Activated naive CD4-positive, alpha-beta T cell treated with anti-CD3 and anti-CD28 coated beads for 36 hours (primary cell): ENCODE results near the gene NT5DC2. TPM values are rescaled to one million over a fixed set of nuclear protein-coding genes. Genes with fewer than 3 reads are reported as not detected.
A peak's percentile ranks its signal among the peaks of the same experiment; 100 is the strongest.

Experiments used
- CTCF ChIA-PET: fragments of 350-600 bp; sonication (Branson Sonifier 250); formaldehyde crosslinking; loops from one replicate; lab custom pipeline; 2021; ENCODE audit warnings: antibody characterized with exemption; lab: Charles Lee
- DNase-seq: peaks from one replicate; pipeline ENCODE4 v3.0.0-alpha.2; 2020
- H3K27ac Mint-ChIP-seq: one replicate; pipeline ENCODE4 v1.8.0; 2021; ENCODE audit warnings: mild to moderate bottlenecking, mixed read lengths
- H3K27me3 Mint-ChIP-seq: one replicate; pipeline ENCODE4 v1.8.0; 2021; ENCODE audit warnings: low read depth, mixed read lengths
- H3K36me3 Mint-ChIP-seq: one replicate; pipeline ENCODE4 v1.8.0; 2021; ENCODE audit warnings: low read depth, mixed read lengths
- H3K4me1 Mint-ChIP-seq: one replicate; pipeline ENCODE4 v1.8.0; 2021; ENCODE audit warnings: low read depth, mixed read lengths
- H3K4me3 Mint-ChIP-seq: one replicate; pipeline ENCODE4 v1.8.0; 2021; ENCODE audit warnings: mild to moderate bottlenecking, moderate library complexity, mixed read lengths
- H3K9me3 Mint-ChIP-seq: one replicate; pipeline ENCODE4 v1.8.0; 2021; ENCODE audit warnings: mixed read lengths
- intact Hi-C: fragments of 100-400 bp; cut with micrococcal nuclease; formaldehyde crosslinking; loops from one replicate; pipeline ENCODE4 v1.15.1; 2023
- total RNA-seq, 2 experiments: library from RNA; stranded (reverse); gene quantifications; one replicate each; pipeline ENCODE4 v1.2.3, GENCODE V29; 2021

The NT5DC2 gene
- total RNA-seq, 2 experiments from 2014 or later: 20.4 to 20.8 TPM

DNA sequence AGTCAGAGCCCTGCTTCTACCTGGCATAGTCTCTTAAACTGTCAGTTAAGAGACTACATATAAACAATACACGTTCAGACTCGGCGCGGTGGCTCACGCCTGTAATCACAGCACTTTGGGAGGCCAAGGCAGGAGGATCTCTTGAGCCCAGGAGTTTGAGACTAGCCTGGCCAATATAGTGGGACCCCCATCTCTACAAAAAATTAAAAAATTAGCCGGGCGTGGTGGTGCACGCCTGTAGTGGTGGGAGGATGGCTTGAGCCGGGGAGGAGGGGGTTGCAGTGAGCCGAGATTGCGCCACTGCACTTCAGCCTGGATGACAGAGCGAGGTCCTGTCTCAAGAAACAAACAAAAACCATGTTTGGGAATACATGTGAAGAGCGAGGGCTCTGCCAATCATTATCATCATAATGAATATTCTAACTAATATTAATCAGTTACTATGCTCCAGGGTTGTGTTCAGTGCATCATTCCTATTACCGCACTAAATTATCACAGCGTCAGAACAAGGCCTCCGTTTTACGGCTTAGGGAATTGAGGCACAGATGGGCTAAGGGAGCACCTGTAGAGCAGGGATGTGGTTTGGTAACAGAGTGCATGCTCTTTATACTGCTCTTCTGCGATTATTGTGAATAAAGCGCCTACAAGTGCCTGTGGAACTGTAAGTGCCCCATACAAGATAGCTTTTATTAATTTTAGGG is 1.9 kb upstream of the NT5DC2 start:
- Mint-ChIP-seq H3K36me3 (peaks cover 16% of the 10 kb centered on the region), H3K9me3 (no peaks in the 10 kb centered on the region), H3K27ac (no peak overlapping the region), H3K4me1 (peaks cover 40% of the 10 kb centered on the region), H3K27me3 (no peaks in the 10 kb centered on the region), H3K4me3 (peak overlapping the region; percentile 91)
- intact Hi-C loops: loop anchor here (1.0 to 10.0 kb wide), 9 partner anchors 80 to 809 kb away; partner anchors contain the start of genes ACY1, DCP1A, DUSP7 and NEK4
- CTCF ChIA-PET: interaction anchor here (0.6 to 0.9 kb wide), 2 partner anchors 92 to 123 kb away, joined by 4 to 6 read pairs; no protein-coding TSS in a partner anchor
- no peak for DNase-seq

DNA sequence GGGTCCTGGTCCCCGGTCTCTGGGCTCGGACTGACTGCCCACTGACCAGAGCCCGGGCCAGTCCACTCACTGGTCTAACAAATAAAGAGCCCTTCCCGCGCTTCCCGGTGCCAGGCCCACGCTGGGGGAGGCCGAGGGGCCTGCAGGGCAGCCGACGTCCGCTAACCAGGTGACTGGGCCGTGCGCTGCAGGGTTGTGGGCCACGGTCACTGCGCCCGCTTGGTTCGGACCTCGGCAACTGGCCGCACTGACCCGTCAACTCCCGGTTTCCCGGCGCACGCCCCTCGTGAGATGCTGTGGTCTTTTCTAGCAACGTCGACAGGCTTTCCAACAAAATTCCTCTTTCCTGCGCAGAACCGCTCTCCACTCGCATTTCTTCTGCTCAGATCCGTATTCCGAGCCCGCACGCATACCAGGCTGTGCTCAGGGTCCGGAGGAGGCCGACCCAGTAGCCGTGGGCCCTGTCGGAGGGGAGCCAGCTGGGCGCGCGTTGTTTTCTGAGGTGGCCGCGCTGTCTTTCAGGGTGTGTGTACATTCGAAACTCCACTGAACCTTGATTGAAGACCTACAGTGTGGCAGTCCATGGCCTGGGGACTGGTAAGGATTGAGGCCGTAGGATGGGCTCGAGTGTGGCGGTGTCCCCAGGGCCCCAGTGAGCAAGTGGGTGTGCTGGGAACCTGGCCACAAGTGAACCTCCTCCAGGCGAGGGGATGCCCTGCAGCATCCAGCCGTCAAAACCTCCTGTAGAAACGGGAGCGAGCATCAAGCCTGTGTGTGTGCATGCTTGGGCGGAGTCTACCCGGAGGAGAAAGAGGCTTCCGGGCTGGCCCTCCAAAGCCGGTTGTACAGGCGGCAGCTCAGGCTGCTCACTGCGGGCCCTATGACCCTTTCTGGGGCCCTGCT is 875 bp upstream of the NT5DC2 start:
- H3K4me3 Mint-ChIP-seq: peak overlapping the region; percentile 71
- peaks cover 36% of the 10 kb centered on the region for H3K4me1 Mint-ChIP-seq
- CTCF ChIA-PET: no interaction called here

DNA sequence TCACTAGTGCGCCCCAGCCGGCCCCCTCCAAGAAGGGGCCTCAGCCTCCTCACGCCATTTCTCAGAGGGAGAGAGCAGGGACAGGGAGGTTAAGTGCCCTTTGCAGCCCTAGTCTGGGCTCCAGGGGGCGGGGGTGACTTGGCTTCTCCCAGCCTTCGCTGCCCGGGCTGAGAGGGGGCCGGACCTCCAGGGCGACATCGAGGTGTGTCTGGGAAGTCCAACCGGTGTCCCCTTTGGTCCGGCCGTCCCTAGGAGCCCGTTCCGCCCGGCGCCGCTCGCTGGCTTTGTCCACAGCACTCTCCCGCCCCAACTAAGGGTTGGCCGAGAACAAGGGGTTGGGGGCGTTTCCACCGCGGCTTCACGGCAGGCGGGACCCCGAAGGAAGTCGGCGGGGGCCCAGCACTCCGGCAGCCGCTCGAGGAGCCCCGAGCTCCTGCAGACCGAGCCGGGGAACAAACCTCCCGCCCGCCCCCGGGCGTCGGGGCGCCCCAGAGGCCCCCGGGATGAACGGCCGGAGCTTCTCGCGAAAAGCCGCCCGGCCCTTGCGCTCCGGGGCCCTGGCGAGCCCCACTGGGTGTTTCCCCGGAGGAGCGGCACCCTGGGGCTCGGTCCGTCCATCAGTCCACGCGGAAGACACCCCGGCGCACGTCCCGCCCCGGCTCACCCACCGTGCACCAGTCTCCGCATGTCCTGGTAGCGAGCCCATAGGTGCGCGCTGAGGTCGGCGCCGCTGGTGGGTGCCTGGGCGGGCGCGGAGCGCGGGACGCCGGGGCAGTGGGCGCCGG is 627 bp downstream of the NT5DC2 start:
- CTCF ChIA-PET: no interaction called here
- DNase-seq: peak; percentile 28
- intact Hi-C loops: loop anchor here (10.0 kb wide), 2 partner anchors 512 to 812 kb away; partner anchors contain the start of genes DCP1A and SFMBT1
- H3K27ac Mint-ChIP-seq: no peak overlapping the region
- no peaks in the 10 kb centered on the region for H3K9me3 Mint-ChIP-seq
- no peaks in the 10 kb centered on the region for H3K27me3 Mint-ChIP-seq
- H3K36me3 Mint-ChIP-seq: peaks cover 7% of the 10 kb centered on the region
- peaks cover 22% of the 10 kb centered on the region for H3K4me1 Mint-ChIP-seq
- peak overlapping the region; percentile 72 for H3K4me3 Mint-ChIP-seq

More for the DNA sequence above, 875 bp upstream of the NT5DC2 start:
- no peaks in the 10 kb centered on the region for H3K9me3 Mint-ChIP-seq
- DNase-seq: no peak
- intact Hi-C loops: loop anchor here (5.0 to 10.0 kb wide), 4 partner anchors 257 to 810 kb away; partner anchors contain the start of genes ACY1, DCP1A, SFMBT1 and WDR82
- no peak overlapping the region for H3K27ac Mint-ChIP-seq
- H3K27me3 Mint-ChIP-seq: no peaks in the 10 kb centered on the region
- peaks cover 16% of the 10 kb centered on the region for H3K36me3 Mint-ChIP-seq

DNA sequence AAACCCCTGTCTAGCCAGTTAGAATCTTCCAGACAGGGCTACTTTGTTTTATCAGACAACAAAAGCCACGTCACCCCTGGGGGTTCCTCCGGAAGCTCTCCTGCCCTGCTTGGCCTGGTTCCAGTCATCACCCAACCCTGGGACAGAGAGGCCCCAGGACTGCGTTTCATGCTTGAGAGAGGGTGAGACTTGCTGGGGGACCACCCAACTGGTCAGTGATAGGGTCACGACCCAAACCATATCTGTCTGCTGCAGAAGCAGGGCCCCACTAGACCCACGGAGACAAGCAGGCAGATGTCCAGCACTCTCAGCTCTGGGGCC is 1.2 kb downstream of the NT5DC2 start:
- H3K4me1 Mint-ChIP-seq: peaks cover 17% of the 10 kb centered on the region

DNA sequence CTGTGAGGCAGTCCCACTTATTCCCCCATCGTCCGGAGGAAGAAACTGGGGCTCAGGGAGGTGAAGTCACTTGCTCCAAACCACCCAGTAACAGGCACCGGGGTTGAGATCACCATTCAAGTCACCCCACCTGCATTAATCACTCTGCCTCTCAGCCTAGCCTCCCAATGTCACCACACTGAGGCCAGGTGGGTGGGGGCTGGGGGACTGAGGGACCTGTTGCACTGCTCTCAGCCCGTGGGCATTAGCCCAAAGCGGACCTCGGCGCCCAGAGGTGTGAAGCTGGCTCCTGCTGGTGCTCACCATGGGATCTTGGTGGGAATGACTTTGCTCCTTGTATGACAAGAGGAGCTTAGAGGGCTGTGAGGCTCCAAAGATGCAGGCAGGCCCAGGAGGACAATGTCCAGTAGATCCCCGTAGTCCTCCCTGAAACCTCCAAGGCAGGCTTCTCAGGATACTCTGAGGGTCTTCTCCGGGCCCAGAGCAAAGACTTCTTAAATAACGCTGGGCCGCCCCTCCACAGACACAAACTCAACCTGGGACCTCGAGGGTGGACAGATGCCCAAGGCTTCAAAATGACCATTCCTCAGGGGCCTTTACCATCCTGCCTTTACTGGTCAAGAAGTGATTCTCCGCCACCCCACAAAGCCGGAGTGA is 1.7 kb downstream of the NT5DC2 start:
- Mint-ChIP-seq H3K9me3 (no peaks in the 10 kb centered on the region), H3K27ac (no peak overlapping the region), H3K4me1 (peaks cover 15% of the 10 kb centered on the region), H3K4me3 (peak overlapping the region; percentile 72), H3K27me3 (no peaks in the 10 kb centered on the region), H3K36me3 (peaks cover 2% of the 10 kb centered on the region)
- CTCF ChIA-PET: no interaction called here
- peak; percentile 5 for DNase-seq
- intact Hi-C loops: loop anchor here (10.0 kb wide), 2 partner anchors 513 to 813 kb away; partner anchors contain the start of genes DCP1A and SFMBT1

More for the DNA sequence above, 1.2 kb downstream of the NT5DC2 start:
- peak overlapping the region; percentile 72 for H3K4me3 Mint-ChIP-seq
- H3K27ac Mint-ChIP-seq: no peak overlapping the region
- CTCF ChIA-PET: no interaction called here
- peak; percentile 53 for DNase-seq
- no peaks in the 10 kb centered on the region for H3K27me3 Mint-ChIP-seq
- H3K9me3 Mint-ChIP-seq: no peaks in the 10 kb centered on the region
- peaks cover 2% of the 10 kb centered on the region for H3K36me3 Mint-ChIP-seq
- intact Hi-C loops: loop anchor here (10.0 kb wide), 2 partner anchors 512 to 812 kb away; partner anchors contain the start of genes DCP1A and SFMBT1

DNA sequence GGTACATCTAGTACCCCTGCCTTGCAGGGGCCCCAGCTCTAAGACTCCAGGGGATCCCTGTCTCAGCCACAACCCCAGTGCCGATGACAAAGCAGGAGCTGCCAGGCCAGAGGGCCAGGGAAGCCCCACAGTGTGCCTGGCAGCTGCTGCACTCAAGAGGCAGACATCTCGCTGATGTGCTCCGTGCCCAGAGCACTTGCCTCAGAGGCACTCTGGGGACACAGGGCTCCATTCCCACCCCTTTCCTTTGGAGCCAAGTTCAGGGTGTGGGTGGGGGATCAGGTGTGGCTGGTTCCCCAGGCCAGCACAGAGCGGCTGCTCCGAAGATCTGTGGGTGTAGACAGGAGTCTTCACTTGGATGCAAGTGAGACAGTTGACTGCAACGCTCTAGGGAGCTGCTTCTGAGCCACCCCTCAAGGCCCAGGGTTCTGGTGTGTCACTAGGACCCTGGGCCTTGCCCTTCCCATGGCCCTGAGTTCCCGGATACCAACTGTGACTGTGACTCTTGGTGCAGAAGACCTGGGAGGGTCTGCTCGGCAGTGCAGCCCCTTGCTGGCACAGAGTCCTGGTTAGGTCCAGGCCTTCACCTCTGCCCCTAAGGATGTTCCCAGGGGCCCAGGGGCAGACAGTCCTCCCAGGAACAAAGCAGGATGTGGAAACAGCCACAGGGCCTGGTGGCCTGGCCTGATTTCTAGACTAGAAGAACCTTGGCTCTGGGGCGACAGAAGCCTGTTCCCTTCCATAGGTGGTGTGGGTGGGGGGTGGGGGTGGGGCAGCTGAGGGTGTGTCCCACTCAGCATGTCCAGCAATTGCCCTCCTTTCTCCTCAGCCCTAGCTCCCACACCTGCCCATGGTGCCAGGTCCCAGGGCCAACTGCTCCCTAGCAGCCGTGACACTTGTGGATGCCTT is 2.5 kb downstream of the NT5DC2 start:
- Mint-ChIP-seq H3K36me3 (no peaks in the 10 kb centered on the region), H3K4me3 (no peak overlapping the region), H3K27me3 (no peaks in the 10 kb centered on the region), H3K4me1 (peaks cover 14% of the 10 kb centered on the region), H3K27ac (no peak overlapping the region), H3K9me3 (no peaks in the 10 kb centered on the region)
- no peak for DNase-seq
- CTCF ChIA-PET: no interaction called here
- intact Hi-C loops: loop anchor here (10.0 kb wide), 2 partner anchors 514 to 814 kb away; partner anchors contain the start of genes DCP1A and SFMBT1

DNA sequence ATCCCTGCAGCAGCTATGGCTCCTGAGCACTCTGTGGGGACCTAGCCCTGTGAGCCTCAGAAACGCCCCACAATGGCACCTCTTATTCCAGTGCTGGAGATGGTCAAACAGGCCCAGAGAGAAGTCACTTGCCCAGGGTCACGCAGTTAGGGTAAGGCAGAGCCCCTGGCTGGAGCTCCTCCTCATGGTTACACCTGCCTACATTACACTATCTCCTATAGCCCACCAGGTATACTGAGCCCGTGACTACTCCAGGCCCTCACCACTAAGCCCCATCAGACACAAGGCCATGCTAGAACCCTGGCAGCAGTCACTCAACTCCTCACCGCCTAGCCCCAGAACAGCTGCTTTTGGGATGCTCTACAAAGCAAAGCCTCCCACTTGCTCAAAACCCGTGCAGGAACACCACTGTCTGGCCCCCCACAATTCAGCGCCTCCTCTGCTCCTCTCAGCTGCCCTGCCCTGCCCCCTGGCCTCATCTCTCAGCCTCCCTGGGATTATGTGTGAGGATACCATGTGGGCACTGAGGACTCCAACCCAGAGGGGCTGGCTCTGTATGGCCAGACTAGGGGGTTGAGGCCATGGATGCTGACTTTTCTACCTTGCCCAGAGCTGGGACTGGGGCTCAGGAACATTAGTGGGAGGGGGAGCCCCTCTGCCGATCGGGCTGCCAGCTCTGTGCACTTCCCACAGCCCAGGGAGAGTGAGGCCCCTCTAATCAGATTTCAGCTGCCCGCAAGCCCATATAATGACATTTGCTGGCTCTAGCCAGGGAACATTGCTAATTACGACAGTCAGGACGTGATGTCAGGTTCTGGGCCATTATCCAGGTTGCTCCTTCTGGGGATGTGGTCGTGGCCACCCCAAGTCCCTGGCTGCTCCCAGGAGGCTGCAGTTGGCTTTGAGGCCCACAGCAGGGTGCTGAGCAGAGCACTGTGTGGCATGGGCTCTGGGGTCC is 4.0 kb downstream of the NT5DC2 start:
- Mint-ChIP-seq H3K4me1 (peaks cover 5% of the 10 kb centered on the region), H3K27me3 (no peaks in the 10 kb centered on the region), H3K4me3 (no peak overlapping the region), H3K36me3 (no peaks in the 10 kb centered on the region), H3K27ac (no peak overlapping the region), H3K9me3 (no peaks in the 10 kb centered on the region)
- CTCF ChIA-PET: interaction anchor here (0.5 to 1.3 kb wide), 2 partner anchors 54 to 81 kb away, joined by 3 read pairs; no protein-coding TSS in a partner anchor
- peak; percentile 3 for DNase-seq
- intact Hi-C loops: loop anchor here (10.0 kb wide), 2 partner anchors 515 to 815 kb away; partner anchors contain the start of genes DCP1A and SFMBT1

DNA sequence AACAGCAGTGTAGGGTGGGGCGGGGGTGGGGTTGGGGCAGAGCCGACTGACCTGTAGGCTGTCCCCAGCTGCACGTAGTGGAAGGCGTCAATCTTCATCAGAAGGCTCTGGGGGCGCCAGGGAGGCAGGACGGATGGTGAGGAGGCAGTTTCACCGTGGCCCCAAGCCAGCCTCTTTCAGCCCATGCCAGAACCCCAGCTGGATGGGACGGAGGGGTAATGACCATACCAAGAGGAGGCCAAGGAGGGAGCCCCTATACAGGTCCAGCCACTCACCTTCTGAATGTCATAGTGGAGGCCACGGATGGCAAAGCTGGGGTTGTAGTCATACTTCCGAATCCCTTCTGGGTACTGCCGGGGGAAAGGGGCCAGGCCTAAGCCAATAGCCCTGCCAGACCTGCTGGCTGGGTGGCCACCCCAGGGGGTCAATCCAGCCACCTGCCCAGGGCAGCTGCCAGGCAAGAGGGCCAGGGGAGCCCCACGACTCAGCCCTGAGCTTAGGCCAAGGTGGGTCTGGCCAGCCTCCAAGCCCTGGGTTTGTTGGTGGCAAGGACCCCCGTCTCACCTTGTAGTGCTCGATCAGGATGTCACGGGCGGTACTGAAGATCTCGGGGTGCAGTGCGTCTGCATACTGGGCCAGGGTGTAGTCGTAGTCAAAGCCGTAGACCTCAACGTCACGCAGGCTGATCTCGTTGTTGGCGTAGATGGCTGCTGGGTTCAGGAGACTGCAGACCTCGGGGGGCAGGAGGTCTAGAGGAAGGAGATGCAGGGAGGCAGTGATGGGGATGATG is 4.9 kb downstream of the NT5DC2 start:
- Mint-ChIP-seq H3K4me3 (no peak overlapping the region), H3K4me1 (peaks cover 5% of the 10 kb centered on the region), H3K36me3 (peaks cover 5% of the 10 kb centered on the region), H3K27me3 (no peaks in the 10 kb centered on the region), H3K27ac (no peak overlapping the region), H3K9me3 (no peaks in the 10 kb centered on the region)
- intact Hi-C loops: no loop called here
- CTCF ChIA-PET: interaction anchor here (0.5 to 1.3 kb wide), 2 partner anchors 55 to 80 kb away, joined by 3 read pairs; no protein-coding TSS in a partner anchor
- peak; percentile 2 for DNase-seq

DNA sequence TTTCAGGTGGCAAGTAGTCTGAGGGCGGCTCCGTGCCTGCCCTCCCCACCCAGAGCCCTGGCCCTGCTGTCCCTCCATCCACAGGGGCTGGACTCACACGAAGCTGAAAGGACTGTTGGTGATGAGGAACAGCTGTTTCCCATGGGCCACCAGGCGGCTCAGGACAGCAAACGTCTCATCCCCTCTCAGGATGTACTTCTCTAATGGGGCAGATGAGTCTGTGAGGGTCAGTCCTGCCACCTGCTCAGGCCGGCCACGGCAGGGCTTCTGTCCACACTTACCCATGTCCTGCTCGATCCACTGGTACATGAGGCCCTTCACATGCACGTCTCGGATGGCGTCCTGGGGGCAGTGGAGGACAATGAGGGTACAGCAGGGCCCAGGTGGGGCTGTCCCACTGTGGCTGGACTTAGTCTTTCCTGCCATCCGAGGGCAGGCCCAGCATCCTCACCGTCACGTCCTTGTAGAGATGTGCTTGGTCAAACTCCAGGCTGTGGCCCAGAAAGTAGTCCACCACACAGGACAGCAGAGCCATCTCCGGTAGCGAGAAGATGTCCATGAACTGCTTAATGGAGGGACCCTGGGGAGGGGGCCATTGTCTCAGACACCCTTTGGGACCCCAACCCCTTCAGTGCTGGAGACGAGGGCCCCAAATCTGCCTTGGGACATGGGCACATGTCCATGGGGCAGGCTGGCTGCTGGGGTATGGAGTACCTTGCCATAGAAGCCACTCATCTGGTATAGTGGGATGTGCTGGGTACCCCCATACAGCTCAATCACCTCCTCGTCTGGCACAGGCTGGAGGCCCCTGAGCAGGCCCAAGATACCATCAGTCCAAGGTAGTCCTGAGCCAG is 5.7 kb downstream of the NT5DC2 start:
- intact Hi-C loops: no loop called here
- Mint-ChIP-seq H3K4me3 (no peak overlapping the region), H3K4me1 (peaks cover 5% of the 10 kb centered on the region), H3K27me3 (no peaks in the 10 kb centered on the region), H3K36me3 (peaks cover 5% of the 10 kb centered on the region), H3K27ac (no peak overlapping the region), H3K9me3 (no peaks in the 10 kb centered on the region)
- no peak for DNase-seq
- CTCF ChIA-PET: interaction anchor here (1.3 kb wide), 1 partner anchor 79 kb away, joined by 3 read pairs; no protein-coding TSS in a partner anchor
